ENCODE measurements around the gene SPATA16.
"Not testable (repeated sequence)": the region's sequence is repeated elsewhere in the genome, so short reads cannot be mapped to it uniquely, and the experiment has no call there.

SPATA16 gene

GRCh38 chr3:172869368-172869771 is 271.7 kb downstream of the SPATA16 start:
- no peak for DNase-seq

- DNase-seq = no peak
Observed at GRCh38 chr3:172868582-172869200, 272.3 kb downstream of the SPATA16 start.

DNA sequence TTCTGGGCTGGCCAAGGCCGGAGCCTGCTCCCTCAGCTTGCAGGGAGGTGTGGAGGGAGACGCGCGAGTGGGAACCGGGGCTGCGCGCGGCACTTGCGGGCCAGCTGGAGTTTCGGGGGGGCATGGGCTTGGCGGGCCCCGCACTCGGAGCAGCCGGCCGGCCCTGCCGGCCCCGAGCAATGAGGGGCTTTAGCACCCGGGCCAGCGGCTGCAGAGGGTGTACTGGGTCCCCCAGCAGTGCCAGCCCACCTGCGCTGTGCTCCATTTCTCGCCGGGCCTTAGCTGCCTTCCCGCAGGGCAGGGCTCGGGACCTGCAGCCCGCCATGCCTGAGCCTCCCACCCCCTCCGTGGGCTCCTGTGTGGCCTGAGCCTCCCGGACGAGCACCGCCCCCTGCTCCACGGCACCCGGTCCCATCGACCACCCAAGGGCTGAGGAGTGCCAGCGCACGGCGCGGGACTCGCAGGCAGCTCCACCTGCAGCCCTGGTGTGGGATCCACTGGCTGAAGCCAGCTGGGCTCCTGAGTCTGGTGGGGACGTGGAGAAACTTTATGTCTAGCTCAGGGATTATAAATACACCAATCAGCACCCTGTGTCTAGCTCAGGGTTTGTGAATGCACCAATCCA is 274.2 kb downstream of the SPATA16 start:
- not testable (repeated sequence) for DNase-seq

- no peak for DNase-seq
Observed at GRCh38 chr3:172859041-172859440, 282.0 kb downstream of the SPATA16 start.

GRCh38 chr3:172856795-172857742 is 284.0 kb downstream of the SPATA16 start:
- no peak for DNase-seq

DNA sequence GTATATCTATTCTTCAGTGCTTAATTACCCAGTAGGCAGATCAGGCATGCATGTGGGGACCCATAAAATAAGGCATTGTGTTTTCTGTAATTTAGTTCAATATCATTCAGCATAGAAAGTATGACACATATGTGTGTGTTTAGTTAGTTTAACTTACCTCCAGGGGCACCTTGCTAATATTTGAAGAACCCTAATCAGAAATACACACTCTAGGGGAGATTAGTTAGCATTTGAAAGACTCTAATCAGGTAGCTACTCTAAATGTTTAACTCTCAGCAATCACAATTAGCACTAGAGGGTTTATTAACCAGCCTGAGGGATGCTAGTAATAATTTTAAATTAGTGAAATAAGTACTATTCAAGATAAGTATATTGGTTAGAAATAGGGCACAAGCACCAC is 286.0 kb downstream of the SPATA16 start:
- DNase-seq = no peak

- DNase-seq = no peak
Observed at GRCh38 chr3:172853921-172854666, 286.9 kb downstream of the SPATA16 start.

- DNase-seq = no peak
Observed at GRCh38 chr3:172853005-172853404, 288.0 kb downstream of the SPATA16 start.

- DNase-seq = no peak
Observed at GRCh38 chr3:172848910-172849309, 292.1 kb downstream of the SPATA16 start.

DNA sequence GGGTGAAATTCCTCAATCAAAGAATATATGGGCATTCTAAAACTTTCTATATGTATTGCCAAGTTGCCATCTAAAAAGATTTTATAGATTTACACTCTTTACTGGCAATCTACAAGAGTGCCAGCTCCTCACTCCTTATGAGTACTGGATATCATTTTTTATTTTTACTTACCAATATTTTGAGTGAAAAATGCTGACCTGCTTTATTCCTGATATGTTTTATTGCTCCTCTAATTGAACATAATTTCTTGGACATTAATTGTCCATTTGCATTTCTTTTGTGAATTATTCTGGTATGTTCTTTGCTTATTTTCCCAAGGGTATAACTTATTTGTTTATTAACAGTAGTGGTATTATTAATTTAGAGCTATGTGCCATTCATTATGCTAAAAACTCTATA is 293.7 kb downstream of the SPATA16 start:
- no peak for DNase-seq

DNA sequence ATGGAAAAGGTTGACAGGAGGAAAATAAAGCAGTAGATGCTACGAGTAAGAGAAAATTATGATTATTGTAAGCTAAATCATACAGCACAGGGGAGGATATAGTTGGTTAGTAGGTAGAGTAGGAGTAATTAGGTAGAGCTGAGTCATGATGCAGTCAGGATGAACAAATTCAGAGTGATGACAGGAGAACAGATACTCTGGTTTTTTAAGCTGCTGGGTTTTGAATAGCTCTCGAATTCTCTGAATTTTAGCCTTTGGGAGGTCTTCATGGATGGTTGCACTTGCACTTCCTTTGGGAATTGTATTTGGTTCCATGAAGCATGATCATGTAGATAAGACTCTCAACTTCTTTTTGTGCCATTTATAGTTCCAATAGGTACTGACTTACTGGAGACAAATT is 294.3 kb downstream of the SPATA16 start:
- no peak for DNase-seq

DNA sequence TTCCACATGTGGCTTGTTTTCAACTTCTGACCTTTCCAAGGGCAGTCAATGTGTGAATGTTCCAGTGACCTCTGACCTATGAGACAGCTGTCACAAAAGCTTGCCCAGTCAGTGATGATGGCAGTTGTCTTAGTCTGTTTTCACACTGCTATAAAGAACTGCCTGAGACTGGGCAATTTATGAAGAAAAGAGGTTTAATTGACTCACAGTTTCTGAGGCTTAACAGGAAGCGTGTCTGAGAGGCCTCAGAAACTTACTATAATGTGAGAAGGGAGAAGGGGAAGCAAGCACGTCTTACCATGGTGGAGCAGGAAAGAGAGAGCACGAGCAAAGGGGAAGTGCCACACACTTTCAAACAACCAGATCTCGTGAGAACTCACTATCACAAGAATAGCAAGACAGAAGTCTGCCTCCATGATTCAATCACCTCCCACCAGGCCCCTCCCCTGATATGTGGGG is 294.9 kb downstream of the SPATA16 start:
- no peak for DNase-seq

- DNase-seq = no peak
Observed at GRCh38 chr3:172844428-172844827, 296.6 kb downstream of the SPATA16 start.

- DNase-seq = no peak
Observed at GRCh38 chr3:172840913-172841312, 300.1 kb downstream of the SPATA16 start.

GRCh38 chr3:172840463-172840862 is 300.6 kb downstream of the SPATA16 start:
- DNase-seq = no peak

GRCh38 chr3:172839679-172840078 is 301.4 kb downstream of the SPATA16 start:
- no peak for DNase-seq

Measured in NCI-H187 (cell line).